K562 (cell line): ENCODE measurements around the gene ACOX1. TPM values are rescaled to one million over a fixed set of nuclear protein-coding genes. Genes with fewer than 3 reads are reported as not detected.

Experiments used
- ASH1L ChIP-seq: fragments of 450-650 bp; IDR thresholded peaks from 2 replicates; pipeline ENCODE4 v1.6.1; 2018; ENCODE audit warnings: borderline replicate concordance, mild to moderate bottlenecking, low read depth; ENCODE audit not compliant: partially characterized antibody
- JUND ChIP-seq, 2 experiments: IDR thresholded peaks; 2 replicates in 1 of 2; 3 replicates in 1 of 2; pipeline ENCODE4 v1.6.1; 2011; ENCODE audit warnings: borderline replicate concordance in 2 of 2, low read depth in 2 of 2, low read length in 2 of 2, improper control_type of control experiment in 1 of 2, missing biosample characterization in 1 of 2, missing genetic modification characterization in 1 of 2, missing genetic modification reagents in 1 of 2
- MXI1 ChIP-seq: IDR thresholded peaks from 2 replicates; pipeline ENCODE4 v1.6.1; 2011; ENCODE audit warnings: low read depth, mild to moderate bottlenecking, improper control_type of control experiment, low read length
- POLR2A ChIP-seq: fragments of 450-650 bp; conservative IDR thresholded peaks from 2 replicates; pipeline ENCODE4 v1.6.1; 2016
- SNRNP70 ChIP-seq: fragments of 200-400 bp; formaldehyde crosslinking; optimal IDR thresholded peaks from 2 replicates; pipeline ENCODE3; 2017; ENCODE audit warnings: low read depth, low read length
- SUPT5H ChIP-seq: fragments of 450-650 bp; IDR thresholded peaks from 2 replicates; pipeline ENCODE4 v1.6.1; 2016
- TAL1 ChIP-seq: fragments of 450-650 bp; IDR thresholded peaks from 2 replicates; pipeline ENCODE4 v1.6.1; 2016; ENCODE audit warnings: mild to moderate bottlenecking
- USF1 ChIP-seq: sonication (generic); formaldehyde crosslinking; IDR thresholded peaks from 2 replicates; pipeline ENCODE4 v1.9.0; 2022; ENCODE audit warnings: mild to moderate bottlenecking, missing genetic modification reagents
- ZC3H4 ChIP-seq: sonication (generic); formaldehyde crosslinking; IDR thresholded peaks from 2 replicates; pipeline ENCODE4 v1.9.0; 2021; ENCODE audit warnings: missing genetic modification reagents, borderline replicate concordance
- ZNF592 ChIP-seq: fragments of 450-650 bp; IDR thresholded peaks from 2 replicates; pipeline ENCODE4 v1.6.1; 2017; ENCODE audit warnings: antibody characterized with exemption, mild to moderate bottlenecking
- polyA plus RNA-seq, 8 experiments: library from polyadenylated mRNA; depleted of rRNA in 4 of 8; stranded (reverse) in 5 of 8; unstranded in 3 of 8; fragments of >200 nt; fragmentation: Nextera tagmentation in 2 of 8; fragmentation: Illumina TruSeq in 1 of 8; extraction: Ambion mirVana in 2 of 8; extraction: Trizol in 1 of 8; gene quantifications; 2 replicates each; pipeline versions ENCODE4 v1.2.1 to v1.2.3, GENCODE V29; 2011 to 2014; ENCODE audit warnings: inconsistent platforms in 1 of 8, missing spikeins in 1 of 8
- total RNA-seq, 7 experiments: library from RNA; depleted of rRNA in 6 of 7; stranded (reverse); fragments of >200 nt in 6 of 7; fragmentation: Illumina TruSeq in 2 of 7; extraction: Trizol in 2 of 7; gene quantifications; 2 replicates each; pipeline versions ENCODE4 v1.2.1 to v1.2.3, GENCODE V29; 2011 to 2021; ENCODE audit warnings: low replicate concordance in 1 of 7
- TF ChIP-seq, protein P1 (sequence below): sonication (generic); formaldehyde crosslinking; IDR thresholded peaks from 2 replicates; pipeline ENCODE4 v1.8.1; 2023; ENCODE audit warnings: missing genetic modification reagents, mild to moderate bottlenecking, borderline replicate concordance
- TF ChIP-seq, protein P2 (sequence below): fragments of 200-800 bp; sonication (Bioruptor generic); IDR thresholded peaks from 2 replicates; pipeline ENCODE4 v1.6.1; 2017; ENCODE audit warnings: missing genetic modification characterization, missing compliant biosample characterization

Gene ACOX1
- total and polyA plus RNA-seq, 9 of the 15 experiments (the other 6 are each of a cell fraction or from before 2014, with no cell fraction given): 7.8 to 24.1 (median 14.5) TPM

GRCh38 chr17:75894049-75894733 lies 84.8 kb downstream of the ACOX1 start (continued):
- TF ChIP-seq, protein P1, sequence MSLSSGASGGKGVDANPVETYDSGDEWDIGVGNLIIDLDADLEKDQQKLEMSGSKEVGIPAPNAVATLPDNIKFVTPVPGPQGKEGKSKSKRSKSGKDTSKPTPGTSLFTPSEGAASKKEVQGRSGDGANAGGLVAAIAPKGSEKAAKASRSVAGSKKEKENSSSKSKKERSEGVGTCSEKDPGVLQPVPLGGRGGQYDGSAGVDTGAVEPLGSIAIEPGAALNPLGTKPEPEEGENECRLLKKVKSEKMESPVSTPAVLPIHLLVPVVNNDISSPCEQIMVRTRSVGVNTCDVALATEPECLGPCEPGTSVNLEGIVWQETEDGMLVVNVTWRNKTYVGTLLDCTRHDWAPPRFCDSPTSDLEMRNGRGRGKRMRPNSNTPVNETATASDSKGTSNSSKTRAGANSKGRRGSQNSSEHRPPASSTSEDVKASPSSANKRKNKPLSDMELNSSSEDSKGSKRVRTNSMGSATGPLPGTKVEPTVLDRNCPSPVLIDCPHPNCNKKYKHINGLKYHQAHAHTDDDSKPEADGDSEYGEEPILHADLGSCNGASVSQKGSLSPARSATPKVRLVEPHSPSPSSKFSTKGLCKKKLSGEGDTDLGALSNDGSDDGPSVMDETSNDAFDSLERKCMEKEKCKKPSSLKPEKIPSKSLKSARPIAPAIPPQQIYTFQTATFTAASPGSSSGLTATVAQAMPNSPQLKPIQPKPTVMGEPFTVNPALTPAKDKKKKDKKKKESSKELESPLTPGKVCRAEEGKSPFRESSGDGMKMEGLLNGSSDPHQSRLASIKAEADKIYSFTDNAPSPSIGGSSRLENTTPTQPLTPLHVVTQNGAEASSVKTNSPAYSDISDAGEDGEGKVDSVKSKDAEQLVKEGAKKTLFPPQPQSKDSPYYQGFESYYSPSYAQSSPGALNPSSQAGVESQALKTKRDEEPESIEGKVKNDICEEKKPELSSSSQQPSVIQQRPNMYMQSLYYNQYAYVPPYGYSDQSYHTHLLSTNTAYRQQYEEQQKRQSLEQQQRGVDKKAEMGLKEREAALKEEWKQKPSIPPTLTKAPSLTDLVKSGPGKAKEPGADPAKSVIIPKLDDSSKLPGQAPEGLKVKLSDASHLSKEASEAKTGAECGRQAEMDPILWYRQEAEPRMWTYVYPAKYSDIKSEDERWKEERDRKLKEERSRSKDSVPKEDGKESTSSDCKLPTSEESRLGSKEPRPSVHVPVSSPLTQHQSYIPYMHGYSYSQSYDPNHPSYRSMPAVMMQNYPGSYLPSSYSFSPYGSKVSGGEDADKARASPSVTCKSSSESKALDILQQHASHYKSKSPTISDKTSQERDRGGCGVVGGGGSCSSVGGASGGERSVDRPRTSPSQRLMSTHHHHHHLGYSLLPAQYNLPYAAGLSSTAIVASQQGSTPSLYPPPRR (CRISPR knock-in tag): no peak
- no peak for TF ChIP-seq JUND (IDR thresholded peaks at IDR 0.05; ENCODE audit: borderline replicate concordance, low read depth, low read length)
- TF ChIP-seq JUND (tag; IDR thresholded peaks at IDR 0.05; ENCODE audit: borderline replicate concordance, low read depth, low read length): no peak
- no peak for TF ChIP-seq MXI1
- no peak for TF ChIP-seq USF1
- TF ChIP-seq, protein P2, sequence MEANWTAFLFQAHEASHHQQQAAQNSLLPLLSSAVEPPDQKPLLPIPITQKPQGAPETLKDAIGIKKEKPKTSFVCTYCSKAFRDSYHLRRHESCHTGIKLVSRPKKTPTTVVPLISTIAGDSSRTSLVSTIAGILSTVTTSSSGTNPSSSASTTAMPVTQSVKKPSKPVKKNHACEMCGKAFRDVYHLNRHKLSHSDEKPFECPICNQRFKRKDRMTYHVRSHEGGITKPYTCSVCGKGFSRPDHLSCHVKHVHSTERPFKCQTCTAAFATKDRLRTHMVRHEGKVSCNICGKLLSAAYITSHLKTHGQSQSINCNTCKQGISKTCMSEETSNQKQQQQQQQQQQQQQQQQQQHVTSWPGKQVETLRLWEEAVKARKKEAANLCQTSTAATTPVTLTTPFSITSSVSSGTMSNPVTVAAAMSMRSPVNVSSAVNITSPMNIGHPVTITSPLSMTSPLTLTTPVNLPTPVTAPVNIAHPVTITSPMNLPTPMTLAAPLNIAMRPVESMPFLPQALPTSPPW (CRISPR knock-in tag): no peak
- no peak for TF ChIP-seq SNRNP70
- no peak for TF ChIP-seq TAL1
- TF ChIP-seq ZC3H4: 0 out of 2 replicates have a peak, but pooled peaks have one; percentile 31
- 0 out of 2 replicates have a peak, but pooled peaks have one; percentile 45 for TF ChIP-seq POLR2A
- TF ChIP-seq ZNF592: no peak
- TF ChIP-seq ASH1L: no peak
- peak; percentile 40 for TF ChIP-seq SUPT5H
